Common myeloid progenitor, CD34-positive (primary cell): Measurements from ENCODE around the gene FLT3LG.

Source experiments
- CTCF ChIA-PET: fragments of 350-600 bp; sonication (Branson Sonifier 250); formaldehyde crosslinking; loops from one replicate; lab custom pipeline; 2021; ENCODE audit warnings: antibody characterized with exemption; lab: Charles Lee
- POLR2A ChIA-PET: fragments of 350-600 bp; sonication (Branson Sonifier 250); formaldehyde crosslinking; loops from one replicate; lab custom pipeline; 2021; ENCODE audit warnings: antibody characterized with exemption; lab: Charles Lee
- DNase-seq, 3 donors: peaks; one replicate each; pipeline versions ENCODE4 v3.0.0 to v3.0.0-alpha.2; 2013
- H3K27ac ChIP-seq, 2 experiments: 1 replicate in 1 of 2; 2 replicates in 1 of 2; pipeline ENCODE4 v1.7.0; 2013; ENCODE audit warnings: inconsistent platforms in 2 of 2, low read length in 2 of 2, mild to moderate bottlenecking in 2 of 2, low read depth in 1 of 2, moderate library complexity in 1 of 2; ENCODE audit not compliant: severe bottlenecking in 2 of 2, insufficient read depth in 1 of 2, poor library complexity in 1 of 2
- H3K27me3 ChIP-seq, 5 experiments: replicated peaks in 2 of 5; 1 replicate in 3 of 5; 2 replicates in 2 of 5; pipeline versions ENCODE4 v1.6.1 to v1.7.0; 2013; ENCODE audit warnings: low read length in 4 of 5, mild to moderate bottlenecking in 2 of 5, moderate library complexity in 2 of 5, inconsistent platforms in 1 of 5; ENCODE audit not compliant: insufficient read depth in 5 of 5, control insufficient read depth in 4 of 5
- H3K36me3 ChIP-seq, 4 experiments: 1 replicate in 2 of 4; 2 replicates in 2 of 4; pipeline versions ENCODE4 v1.6.1 to v1.7.0; 2013; ENCODE audit warnings: low read length in 3 of 4, control low read depth in 1 of 4, mild to moderate bottlenecking in 1 of 4; ENCODE audit not compliant: control insufficient read depth in 4 of 4, insufficient read depth in 4 of 4
- H3K4me1 ChIP-seq, 4 experiments: 1 replicate in 3 of 4; 2 replicates in 1 of 4; pipeline versions ENCODE4 v1.6.1 to v1.7.1; 2013; ENCODE audit warnings: low read length in 3 of 4, mild to moderate bottlenecking in 3 of 4, control low read depth in 1 of 4, inconsistent platforms in 1 of 4, moderate library complexity in 1 of 4; ENCODE audit not compliant: control insufficient read depth in 4 of 4, insufficient read depth in 4 of 4; ENCODE audit errors: control extremely low read depth in 1 of 4
- H3K4me3 ChIP-seq, 7 experiments: 1 replicate in 4 of 7; 2 replicates in 3 of 7; pipeline versions ENCODE4 v1.5.1 to v1.7.0; 2013; ENCODE audit warnings: mild to moderate bottlenecking in 7 of 7, low read length in 6 of 7, moderate library complexity in 6 of 7, inconsistent platforms in 2 of 7, low read depth in 2 of 7, control low read depth in 1 of 7; ENCODE audit not compliant: insufficient read depth in 4 of 7, control insufficient read depth in 1 of 7; ENCODE audit errors: extremely low read depth in 1 of 7
- H3K9me3 ChIP-seq, 5 experiments: 1 replicate in 4 of 5; 2 replicates in 1 of 5; pipeline versions ENCODE4 v1.6.1 to v1.7.1; 2013; ENCODE audit warnings: low read length in 4 of 5, mild to moderate bottlenecking in 2 of 5, inconsistent platforms in 1 of 5, low read depth in 1 of 5, moderate library complexity in 1 of 5; ENCODE audit not compliant: control insufficient read depth in 4 of 5, insufficient read depth in 2 of 5; ENCODE audit errors: control extremely low read depth in 1 of 5
- WGBS: methylation state at CpG from one replicate; pipeline ENCODE4 v1.1.5; 2013; ENCODE audit not compliant: insufficient coverage; 5-methylcytosine and 5-hydroxymethylcytosine counted together

The FLT3LG gene

DNA sequence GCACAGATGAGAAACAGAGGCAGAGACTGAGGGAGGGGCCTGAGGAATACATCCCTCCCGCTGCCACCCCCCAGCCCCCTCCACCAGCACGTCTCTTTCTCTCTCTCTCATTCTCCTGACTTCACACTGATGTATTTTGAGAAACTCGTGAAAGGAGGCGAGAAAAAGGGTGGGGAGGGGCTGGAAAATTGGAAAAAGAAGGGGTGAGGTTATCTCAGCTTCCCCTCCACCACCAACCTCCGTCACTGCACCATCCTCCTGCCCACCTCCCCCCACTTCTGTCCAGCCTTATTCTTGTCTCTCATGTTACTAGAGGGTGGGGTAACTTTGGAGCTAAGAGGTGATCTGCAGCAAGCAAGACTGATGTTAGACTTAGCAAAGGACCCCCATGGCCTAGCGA lies 34.2 kb upstream of the FLT3LG start:
- WGBS = 100% methylated on average over 1 of the region's 6 CpGs
- H3K4me1 ChIP-seq = peaks cover 0 to 27% (median 18%) of the 10 kb centered on the region in 4 experiments

DNA sequence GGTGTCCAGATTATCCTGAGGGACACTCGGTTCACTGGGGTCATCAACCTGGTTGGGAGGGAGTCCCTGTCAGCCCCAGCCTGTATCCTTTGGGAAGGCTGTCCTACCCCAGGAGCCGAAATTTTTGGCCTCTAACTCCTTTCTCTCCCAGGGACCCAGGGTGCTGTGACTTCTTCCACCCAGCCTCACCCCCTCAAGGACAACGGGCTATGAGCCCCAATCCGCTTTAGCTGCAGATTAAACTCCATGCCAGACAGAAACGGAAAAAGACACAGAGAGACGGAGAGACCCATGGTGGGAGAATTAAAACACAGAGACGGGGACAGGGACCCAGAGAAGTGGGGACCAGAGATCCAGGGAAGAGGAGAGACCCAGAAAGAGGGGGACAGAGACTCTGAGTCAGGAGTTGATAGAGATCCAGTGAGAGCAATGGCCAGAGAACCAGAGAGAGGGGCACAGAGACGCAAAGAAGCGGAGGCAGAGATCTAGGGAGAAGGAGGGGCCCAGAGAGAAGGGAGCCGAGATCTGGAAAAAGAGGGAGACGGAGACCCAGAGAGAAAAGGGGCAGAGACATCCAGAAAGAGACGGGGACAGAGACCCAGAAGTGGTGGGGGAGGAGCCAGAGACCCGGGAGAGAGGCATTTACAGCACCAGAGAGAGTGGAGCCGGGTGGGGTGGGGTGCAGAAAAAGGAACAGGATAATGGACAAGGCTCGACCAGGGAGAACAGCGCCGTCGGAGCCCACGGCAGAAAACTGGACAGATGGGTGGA lies 33.4 kb upstream of the FLT3LG start:
- H3K4me3 ChIP-seq = peak overlapping the region in 2 of 7 experiments; percentile 16 to 19
- H3K9me3 ChIP-seq = peaks cover 0 to 3% (median 0%) of the 10 kb centered on the region in 5 experiments
- H3K27me3 ChIP-seq = peaks cover 2 to 69% (median 45%) of the 10 kb centered on the region in 5 experiments
- 49% methylated on average over 18 of the region's 19 CpGs for WGBS
- DNase-seq = no peak
- POLR2A ChIA-PET = no interaction called here
- H3K27ac ChIP-seq = no peak overlapping the region
- CTCF ChIA-PET = interaction anchor here (1.0 to 1.4 kb wide), 2 partner anchors 11 to 49 kb away, joined by 3 to 4 read pairs; no protein-coding TSS in a partner anchor
- H3K36me3 ChIP-seq = no peaks in the 10 kb centered on the region
- peaks cover 0 to 27% (median 18%) of the 10 kb centered on the region in 4 experiments for H3K4me1 ChIP-seq

More for the DNA sequence above, 34.2 kb upstream of the FLT3LG start:
- ChIA-PET POLR2A (no interaction called here), CTCF (interaction anchor here (1.0 to 1.4 kb wide), 2 partner anchors 10 to 48 kb away, joined by 3 to 4 read pairs; no protein-coding TSS in a partner anchor)
- Histone ChIP-seq H3K36me3 (no peaks in the 10 kb centered on the region), H3K9me3 (peaks cover 0 to 3% (median 0%) of the 10 kb centered on the region in 5 experiments), H3K27me3 (peaks cover 2 to 77% (median 50%) of the 10 kb centered on the region in 5 experiments), H3K27ac (no peak overlapping the region), H3K4me3 (no peak overlapping the region)
- no peak for DNase-seq

DNA sequence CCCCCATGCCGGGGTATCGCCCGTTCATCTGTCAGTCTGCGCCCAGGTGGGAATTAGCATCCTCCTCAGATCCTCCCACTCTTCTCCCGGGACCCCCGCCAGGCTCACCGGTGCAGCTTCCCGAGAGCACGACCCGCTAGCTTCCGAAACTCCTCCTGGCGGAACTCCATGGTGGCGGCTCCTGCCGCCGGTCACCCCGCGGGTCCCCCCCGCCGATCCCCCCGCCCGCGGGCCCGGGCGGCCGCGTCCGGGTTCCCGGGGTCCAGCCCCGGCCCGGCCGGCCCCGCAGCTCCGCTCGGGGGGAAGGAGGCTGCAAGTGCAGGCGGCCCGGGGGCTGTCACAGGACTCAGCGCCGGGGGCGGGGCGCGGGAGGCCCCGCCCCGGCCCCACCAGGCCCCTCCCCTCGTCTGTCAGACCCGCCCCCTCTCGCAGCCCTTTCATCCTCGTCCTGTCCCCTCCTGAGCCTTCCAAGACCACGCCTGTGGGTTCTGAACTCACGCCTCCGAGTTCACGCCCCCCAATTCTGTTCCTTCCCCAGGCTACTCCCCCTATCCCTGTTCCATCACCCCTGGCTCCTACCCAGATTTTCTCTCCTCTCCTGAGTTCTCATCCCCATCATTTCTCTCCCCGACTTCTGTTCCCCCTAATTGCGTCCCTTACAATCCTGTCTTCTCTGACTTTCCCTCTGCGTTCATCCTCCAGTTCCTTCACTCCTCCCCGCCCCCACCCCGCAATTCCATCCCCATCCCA lies 32.6 kb upstream of the FLT3LG start, which contains the start of gene SLC17A7:
TSS of gene SLC17A7 (minus strand) at position 318 of the 750 bp plus-strand sequence. CDS start at position 170, 148 bp downstream.
- ChIA-PET POLR2A (no interaction called here), CTCF (interaction anchor here (1.0 to 2.2 kb wide), 3 partner anchors 31 to 140 kb away, joined by 3 to 9 read pairs (median 4); no protein-coding TSS in a partner anchor)
- H3K27me3 ChIP-seq = peaks cover 2 to 62% (median 41%) of the 10 kb centered on the region in 5 experiments
- peaks cover 0 to 4% (median under 1%) of the 10 kb centered on the region in 4 experiments for H3K36me3 ChIP-seq
- H3K9me3 ChIP-seq = peaks cover 0 to under 1% (median 0%) of the 10 kb centered on the region in 5 experiments
- peak within 1 kb of the TSS in 4 of 7 experiments; percentile 3 to 79 (median 49) for H3K4me3 ChIP-seq
- no peak within 1 kb of the TSS for H3K27ac ChIP-seq
- peaks cover 0 to 26% (median 16%) of the 10 kb centered on the region in 4 experiments for H3K4me1 ChIP-seq
- 4% methylated on average over 42 of the region's 56 CpGs for WGBS
- peak in 2 of 3 donors; percentile 47 to 50 for DNase-seq

DNA sequence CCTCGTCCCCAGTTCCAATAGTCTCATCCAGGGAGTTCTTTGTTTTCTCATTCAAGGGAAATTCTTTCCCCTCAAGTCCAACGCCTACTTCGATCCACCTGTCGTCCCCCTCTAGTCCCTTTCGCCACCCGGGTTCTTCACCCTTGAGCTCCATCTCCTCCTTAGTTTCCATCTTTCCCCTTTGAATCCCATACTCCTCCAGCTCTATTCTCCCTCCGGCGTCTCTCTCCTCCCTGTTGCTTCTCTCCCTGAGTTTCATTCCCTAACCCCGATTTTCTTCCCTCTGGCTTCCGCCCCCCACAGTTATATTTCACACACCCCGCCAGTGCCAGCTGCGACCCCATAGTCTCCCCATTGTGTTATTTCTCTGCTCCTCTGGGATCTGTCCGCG lies 32.1 kb upstream of the FLT3LG start:
- CTCF ChIA-PET = interaction anchor here (1.0 to 2.2 kb wide), 3 partner anchors 31 to 141 kb away, joined by 3 to 9 read pairs (median 4); no protein-coding TSS in a partner anchor
- peaks cover 0 to 10% (median 5%) of the 10 kb centered on the region in 4 experiments for H3K36me3 ChIP-seq
- 42% methylated on average over 13 of the region's 14 CpGs for WGBS
- POLR2A ChIA-PET = no interaction called here
- H3K9me3 ChIP-seq = no peaks in the 10 kb centered on the region
- H3K27ac ChIP-seq = no peak overlapping the region
- peaks cover 0 to 22% (median 15%) of the 10 kb centered on the region in 4 experiments for H3K4me1 ChIP-seq
- H3K27me3 ChIP-seq = peaks cover 2 to 56% (median 38%) of the 10 kb centered on the region in 5 experiments
- no peak for DNase-seq
- H3K4me3 ChIP-seq = peak overlapping the region in 2 of 7 experiments; percentile 79

DNA sequence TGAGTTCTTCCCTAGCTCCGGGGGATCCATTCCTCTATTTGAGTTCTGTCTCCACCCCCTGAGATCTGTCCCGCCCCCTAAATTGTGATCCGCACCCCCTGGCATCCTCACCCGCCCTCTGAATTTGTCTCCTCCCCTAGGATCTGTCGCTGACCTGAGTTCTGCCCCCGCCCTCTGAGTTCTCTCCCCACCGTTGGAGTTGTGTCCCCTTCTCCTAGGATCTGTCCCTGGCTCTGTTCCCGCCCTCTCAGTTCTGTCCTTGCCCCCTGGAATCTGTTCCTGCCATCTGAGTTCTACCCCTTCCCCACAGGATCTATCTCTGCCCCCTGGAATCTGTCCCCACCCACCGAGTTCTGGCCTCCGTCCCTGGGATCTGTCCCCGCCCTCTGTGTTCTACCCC lies 31.7 kb upstream of the FLT3LG start:
- no peak for DNase-seq
- Histone ChIP-seq H3K36me3 (peaks cover 0 to 14% (median 8%) of the 10 kb centered on the region in 4 experiments), H3K9me3 (no peaks in the 10 kb centered on the region), H3K4me3 (peak overlapping the region in 3 of 7 experiments; percentile 3 to 79 (median 79)), H3K4me1 (peaks cover 0 to 22% (median 15%) of the 10 kb centered on the region in 4 experiments), H3K27me3 (peaks cover 2 to 52% (median 36%) of the 10 kb centered on the region in 5 experiments), H3K27ac (no peak overlapping the region)
- WGBS = 10% methylated on average over 11 of the region's 11 CpGs
- ChIA-PET POLR2A (no interaction called here), CTCF (interaction anchor here (1.0 to 2.2 kb wide), 3 partner anchors 32 to 141 kb away, joined by 3 to 9 read pairs (median 4); no protein-coding TSS in a partner anchor)

DNA sequence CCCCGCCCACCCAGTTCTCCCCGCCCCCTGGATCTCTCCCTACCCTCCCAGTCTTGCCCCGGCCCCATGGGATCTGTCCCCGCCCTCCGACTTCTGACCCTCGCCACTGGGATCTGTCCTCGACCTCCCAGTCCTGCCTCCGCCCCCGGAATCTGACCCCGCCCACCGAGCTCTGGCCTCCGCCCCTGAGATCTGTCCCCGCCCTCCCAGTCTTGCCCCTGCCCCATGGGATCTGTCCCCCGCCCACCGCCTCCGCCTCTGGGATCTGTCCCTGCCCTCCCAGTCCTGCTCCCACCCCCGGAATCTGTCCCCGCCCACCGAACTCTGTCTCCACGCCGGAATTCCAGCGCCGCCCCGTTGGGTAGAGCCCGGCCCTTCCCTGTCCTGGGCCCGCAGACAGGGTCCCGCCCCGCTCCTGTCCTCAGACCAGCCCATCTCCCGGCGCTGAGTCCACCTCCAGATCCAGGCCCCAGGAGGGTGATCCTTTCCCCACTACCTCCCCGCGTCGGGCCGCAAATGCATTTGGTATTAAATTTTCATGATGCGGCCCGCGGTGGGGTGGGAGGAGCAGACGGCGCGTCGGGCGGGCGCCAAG lies 31.1 kb upstream of the FLT3LG start:
- no peak overlapping the region for H3K27ac ChIP-seq
- H3K4me3 ChIP-seq = peak overlapping the region; percentile 43 to 79 (median 69)
- H3K27me3 ChIP-seq = peaks cover 2 to 47% (median 34%) of the 10 kb centered on the region in 5 experiments
- peaks cover 0 to 17% (median 10%) of the 10 kb centered on the region in 4 experiments for H3K36me3 ChIP-seq
- H3K4me1 ChIP-seq = peaks cover 0 to 22% (median 15%) of the 10 kb centered on the region in 4 experiments
- ChIA-PET CTCF (interaction anchor here (0.7 to 2.2 kb wide), 3 partner anchors 13 to 142 kb away, joined by 3 to 9 read pairs (median 4); no protein-coding TSS in a partner anchor), POLR2A (no interaction called here)
- WGBS = 0% methylated on average over 25 of the region's 43 CpGs
- DNase-seq = no peak
- no peaks in the 10 kb centered on the region for H3K9me3 ChIP-seq
